ENCODE results near the gene TM9SF1.

The TM9SF1 gene

GRCh38 chr14:24156840-24157239, 38.4 kb downstream of the TM9SF1 start:
- DNase-seq (ENCODE audit: insufficient read length, low spot score) (no peak), FAIRE-seq (no peak)

GRCh38 chr14:24155100-24155499, 40.1 kb downstream of the TM9SF1 start:
- FAIRE-seq: no peak
- DNase-seq (ENCODE audit: insufficient read length, low spot score): no peak

- FAIRE-seq (no peak), DNase-seq (ENCODE audit: insufficient read length, low spot score) (no peak)
Observed at GRCh38 chr14:24151404-24152080, 43.7 kb downstream of the TM9SF1 start.

- FAIRE-seq (no peak), DNase-seq (ENCODE audit: insufficient read length, low spot score) (no peak)
Observed at GRCh38 chr14:24150993-24151392, 44.2 kb downstream of the TM9SF1 start.

- no peak for DNase-seq (ENCODE audit: insufficient read length, low spot score)
Observed at GRCh38 chr14:24150567-24150966, 44.7 kb downstream of the TM9SF1 start.

GRCh38 chr14:24150061-24150460, 45.2 kb downstream of the TM9SF1 start:
- DNase-seq (ENCODE audit: insufficient read length, low spot score): no peak
- no peak for FAIRE-seq

More at GRCh38 chr14:24150567-24150966, 44.7 kb downstream of the TM9SF1 start:
- no peak for FAIRE-seq

- DNase-seq (ENCODE audit: insufficient read length, low spot score): no peak
- FAIRE-seq: no peak
Observed at GRCh38 chr14:24149302-24149969, 45.8 kb downstream of the TM9SF1 start.

GRCh38 chr14:24147761-24148428, 47.3 kb downstream of the TM9SF1 start:
- no peak for FAIRE-seq

GRCh38 chr14:24146978-24147760, 48.1 kb downstream of the TM9SF1 start, which contains the start of gene RNF31:
RNF31 (plus strand) TSS chr14:24147498; CDS start chr14:24147699, 201 bp downstream.
- DNase-seq (ENCODE audit: insufficient read length, low spot score) (peak; percentile 82), FAIRE-seq (peak; percentile 26)

More at GRCh38 chr14:24147761-24148428, 47.3 kb downstream of the TM9SF1 start:
- no peak for DNase-seq (ENCODE audit: insufficient read length, low spot score)

- FAIRE-seq (no peak), DNase-seq (ENCODE audit: insufficient read length, low spot score) (peak; percentile 93)
Observed at GRCh38 chr14:24146453-24146977, 48.7 kb downstream of the TM9SF1 start, which contains the start of gene PSME2. PSME2 (minus strand) TSS chr14:24146610; CDS start chr14:24146581, 29 bp downstream.

- FAIRE-seq (no peak), DNase-seq (ENCODE audit: insufficient read length, low spot score) (no peak)
Observed at GRCh38 chr14:24145690-24146452, 49.4 kb downstream of the TM9SF1 start.

- no peak for DNase-seq (ENCODE audit: insufficient read length, low spot score)
- no peak for FAIRE-seq
Observed at GRCh38 chr14:24145219-24145618, 50.0 kb downstream of the TM9SF1 start.

- DNase-seq (ENCODE audit: insufficient read length, low spot score): no peak
- no peak for FAIRE-seq
Observed at GRCh38 chr14:24144451-24144850, 50.8 kb downstream of the TM9SF1 start.

GRCh38 chr14:24143511-24143910, 51.7 kb downstream of the TM9SF1 start:
- no peak for FAIRE-seq
- DNase-seq (ENCODE audit: insufficient read length, low spot score): no peak

- DNase-seq (ENCODE audit: insufficient read length, low spot score): peak; percentile 92
- no peak for FAIRE-seq
Observed at GRCh38 chr14:24141097-24141880, 54.0 kb downstream of the TM9SF1 start, which contains the start of gene EMC9. EMC9 (minus strand) TSS chr14:24141591; CDS start chr14:24141304, 287 bp downstream.

- FAIRE-seq: no peak
- DNase-seq (ENCODE audit: insufficient read length, low spot score): no peak
Observed at GRCh38 chr14:24139272-24139934, 55.8 kb downstream of the TM9SF1 start.
